IMR-90 (cell line): Measurements from ENCODE around the gene KBTBD4. TPM values are rescaled to one million over a fixed set of nuclear protein-coding genes. Genes with fewer than 3 reads are reported as not detected.

ENCODE experiments used
- ATAC-seq: fragments of 200-7000 bp; cut with Tn5 transposase; 2 replicates; pipeline ENCODE4 v1.9.1; 2020; ENCODE audit warnings: low read depth, mild to moderate bottlenecking, moderate library complexity
- BruUV-seq: library from RNA; stranded (reverse); fragments of 400-500 nt; replicated peaks from 2 replicates; lab custom pipeline; 2021; lab: Mats Ljungman, UMichigan
- CTCF ChIA-PET: fragments of 300-600 bp; formaldehyde crosslinking; extraction: SDS; loops from one replicate; lab custom pipeline; 2021; ENCODE audit warnings: antibody characterized with exemption; lab: Yijun Ruan, JAX
- POLR2A ChIA-PET: fragments of 300-600 bp; sonication (Branson Sonifier 250); formaldehyde crosslinking; loops from one replicate; lab custom pipeline; 2022; ENCODE audit warnings: antibody characterized with exemption; ENCODE audit not compliant: unreplicated experiment; lab: Charles Lee
- DNase-seq: peaks from one replicate; pipeline ENCODE4 v3.0.0; 2013
- H2AFZ ChIP-seq: replicated peaks from 2 replicates; pipeline ENCODE3; 2013; ENCODE audit warnings: low read length, mild to moderate bottlenecking; ENCODE audit not compliant: poor library complexity
- H2AK5ac ChIP-seq: 2 replicates; pipeline ENCODE4 v1.6.1; 2013; ENCODE audit warnings: low read depth, low read length, inconsistent platforms
- H2AK9ac ChIP-seq: replicated peaks from 2 replicates; pipeline ENCODE3; 2013; ENCODE audit warnings: mild to moderate bottlenecking, low read depth, low read length, moderate library complexity; ENCODE audit not compliant: poor library complexity
- H2BK120ac ChIP-seq: 2 replicates; pipeline ENCODE4 v1.6.1; 2013; ENCODE audit warnings: low read depth, low read length, inconsistent platforms
- H2BK15ac ChIP-seq: 3 replicates; pipeline ENCODE4 v1.6.1; 2013; ENCODE audit warnings: low read depth, low read length, inconsistent platforms
- H2BK20ac ChIP-seq: 2 replicates; pipeline ENCODE4 v1.6.1; 2013; ENCODE audit warnings: low read depth, mild to moderate bottlenecking, inconsistent platforms, low read length, moderate library complexity
- H2BK5ac ChIP-seq: 2 replicates; pipeline ENCODE4 v1.6.1; 2013; ENCODE audit warnings: mild to moderate bottlenecking, low read depth, low read length, inconsistent platforms; ENCODE audit not compliant: poor library complexity, severe bottlenecking
- H3K14ac ChIP-seq: replicated peaks from 2 replicates; pipeline ENCODE4 v1.6.1; 2013; ENCODE audit warnings: low read depth, low read length, inconsistent platforms
- H3K18ac ChIP-seq: 2 replicates; pipeline ENCODE4 v1.6.1; 2013; ENCODE audit warnings: low read depth, low read length, control low read depth
- H3K23ac ChIP-seq: 2 replicates; pipeline ENCODE4 v1.6.1; 2013; ENCODE audit warnings: low read depth, low read length, inconsistent platforms
- H3K27ac ChIP-seq: 2 replicates; pipeline ENCODE4 v1.5.1; 2013; ENCODE audit warnings: mild to moderate bottlenecking, control low read depth, low read length; ENCODE audit not compliant: insufficient read depth
- H3K27me3 ChIP-seq: 2 replicates; pipeline ENCODE4 v1.6.1; 2013; ENCODE audit warnings: low read length; ENCODE audit not compliant: control insufficient read depth, insufficient read depth
- H3K36me3 ChIP-seq: 2 replicates; pipeline ENCODE4 v1.6.1; 2013; ENCODE audit warnings: low read length, mixed read lengths; ENCODE audit not compliant: control insufficient read depth, insufficient read depth
- H3K4ac ChIP-seq: 2 replicates; pipeline ENCODE4 v1.6.1; 2013; ENCODE audit warnings: low read depth, low read length, inconsistent platforms
- H3K4me1 ChIP-seq: 2 replicates; pipeline ENCODE4 v1.6.1; 2013; ENCODE audit warnings: low read length, mixed read lengths; ENCODE audit not compliant: control insufficient read depth, insufficient read depth
- H3K4me2 ChIP-seq: 2 replicates; pipeline ENCODE4 v1.6.1; 2013; ENCODE audit warnings: low read depth, mild to moderate bottlenecking, control low read depth, low read length, moderate library complexity
- H3K4me3 ChIP-seq: 2 replicates; pipeline ENCODE4 v1.5.1; 2013; ENCODE audit warnings: low read depth, mild to moderate bottlenecking, control low read depth, low read length, moderate library complexity; ENCODE audit not compliant: insufficient read depth
- H3K56ac ChIP-seq: 2 replicates; pipeline ENCODE4 v1.6.1; 2013; ENCODE audit warnings: low read length, inconsistent platforms; ENCODE audit not compliant: insufficient read depth; ENCODE audit errors: extremely low read depth
- H3K79me1 ChIP-seq, 2 experiments: 2 replicates each; pipeline ENCODE4 v1.6.1; 2013; ENCODE audit warnings: low read length in 2 of 2, inconsistent platforms in 1 of 2, low read depth in 1 of 2
- H3K9ac ChIP-seq: 2 replicates; pipeline ENCODE4 v1.6.1; 2013; ENCODE audit warnings: low read depth, low read length, control low read depth
- H3K9me1 ChIP-seq: 2 replicates; pipeline ENCODE4 v1.6.1; 2013; ENCODE audit warnings: low read length, inconsistent platforms; ENCODE audit not compliant: insufficient read depth
- H3K9me3 ChIP-seq: 2 replicates; pipeline ENCODE4 v1.6.1; 2013; ENCODE audit warnings: low read length; ENCODE audit not compliant: control insufficient read depth, insufficient read depth
- H4K20me1 ChIP-seq: 2 replicates; pipeline ENCODE4 v1.6.1; 2013; ENCODE audit warnings: low read length, inconsistent platforms; ENCODE audit not compliant: insufficient read depth
- H4K5ac ChIP-seq: 2 replicates; pipeline ENCODE4 v1.6.1; 2013; ENCODE audit warnings: mild to moderate bottlenecking, low read depth, low read length, control low read depth
- H4K8ac ChIP-seq, 2 experiments: 2 replicates each; pipeline ENCODE4 v1.6.1; 2013; ENCODE audit warnings: low read depth in 2 of 2, low read length in 2 of 2, control low read depth in 1 of 2, inconsistent platforms in 1 of 2
- H4K91ac ChIP-seq: 2 replicates; pipeline ENCODE4 v1.6.1; 2013; ENCODE audit warnings: low read depth, low read length, inconsistent platforms; ENCODE audit not compliant: insufficient read depth
- BHLHE40 ChIP-seq: fragments of 150-350 bp; IDR thresholded peaks from 2 replicates; pipeline ENCODE4 v1.6.1; 2016; ENCODE audit warnings: mild to moderate bottlenecking, low read depth, low read length
- CEBPB ChIP-seq: IDR thresholded peaks from 2 replicates; pipeline ENCODE4 v1.6.1; 2012; ENCODE audit warnings: low read depth, low read length, improper control_type of control experiment
- CTCF ChIP-seq: conservative IDR thresholded peaks from 2 replicates; pipeline ENCODE4 v1.5.1; 2012; ENCODE audit warnings: mild to moderate bottlenecking, low read depth, low read length, improper control_type of control experiment
- FOS ChIP-seq: fragments of 150-350 bp; IDR thresholded peaks from 2 replicates; pipeline ENCODE4 v1.6.1; 2016; ENCODE audit warnings: low read depth, low read length
- MAFK ChIP-seq: IDR thresholded peaks from 2 replicates; pipeline ENCODE4 v1.6.1; 2012; ENCODE audit warnings: low read depth, low read length, improper control_type of control experiment
- MAZ ChIP-seq: IDR thresholded peaks from 2 replicates; pipeline ENCODE4 v1.6.1; 2012; ENCODE audit warnings: low read depth, mild to moderate bottlenecking, low read length, improper control_type of control experiment, moderate library complexity, borderline replicate concordance
- MXI1 ChIP-seq: IDR thresholded peaks from 2 replicates; pipeline ENCODE4 v1.6.1; 2012; ENCODE audit warnings: low read depth, mild to moderate bottlenecking, low read length, moderate library complexity, borderline replicate concordance
- NFE2L2 ChIP-seq: fragments of 150-350 bp; IDR thresholded peaks from 2 replicates; pipeline ENCODE4 v1.6.1; 2016; ENCODE audit warnings: low read depth, mild to moderate bottlenecking, low read length
- POLR2A ChIP-seq: IDR thresholded peaks from 2 replicates; pipeline ENCODE4 v1.6.1; 2012; ENCODE audit warnings: mild to moderate bottlenecking, low read depth, low read length
- RCOR1 ChIP-seq: IDR thresholded peaks from 2 replicates; pipeline ENCODE4 v1.6.1; 2012; ENCODE audit warnings: mild to moderate bottlenecking, low read length, improper control_type of control experiment; ENCODE audit not compliant: insufficient replicate concordance
- RFX5 ChIP-seq: IDR thresholded peaks from 2 replicates; pipeline ENCODE4 v1.8.0; 2012; ENCODE audit warnings: low read depth, mild to moderate bottlenecking, low read length, moderate library complexity
- SMC3 ChIP-seq: fragments of 150-350 bp; IDR thresholded peaks from 2 replicates; pipeline ENCODE4 v1.6.1; 2016; ENCODE audit warnings: low read depth, mild to moderate bottlenecking, antibody characterized with exemption, low read length, moderate library complexity
- USF2 ChIP-seq: fragments of 150-350 bp; IDR thresholded peaks from 2 replicates; pipeline ENCODE4 v1.6.1; 2017; ENCODE audit warnings: mild to moderate bottlenecking, antibody characterized with exemption, low read length, low read depth
- WGBS, 2 experiments: methylation state at CpG; one replicate each; pipeline versions ENCODE4 v1.1.5 to v1.1.7; 2013; ENCODE audit warnings: missing lambda C conversion rate in 2 of 2; ENCODE audit not compliant: insufficient read length in 1 of 2; ENCODE audit errors: extremely low coverage in 2 of 2; 5-methylcytosine and 5-hydroxymethylcytosine counted together
- dilution Hi-C: fragments of 300-500 bp; cut with HindIII; formaldehyde crosslinking; loops from one replicate; pipeline ENCODE4 v1.14.3; 2018; ENCODE audit warnings: low sequenced_read_pairs; ENCODE audit not compliant: unreplicated experiment
- in situ Hi-C: fragments of 300-500 bp; cut with MboI; formaldehyde crosslinking; loops from 3 replicates; pipeline ENCODE4 v1.14.3; 2019; ENCODE audit warnings: low sequenced_read_pairs, inconsistent platforms, mixed read lengths
- intact Hi-C: fragments of 100-400 bp; cut with micrococcal nuclease; formaldehyde crosslinking; loops from 2 replicates; pipeline ENCODE4 v1.10.0; 2022
- polyA plus RNA-seq, 3 experiments: library from polyadenylated mRNA; depleted of rRNA; stranded (reverse); fragments of >200 nt; gene quantifications; 2 replicates each; pipeline ENCODE4 v1.2.3, GENCODE V29; 2012; ENCODE audit warnings: low replicate concordance in 1 of 3
- total RNA-seq: library from RNA; depleted of rRNA; stranded (reverse); fragments of >200 nt; gene quantifications from 2 replicates; pipeline ENCODE4 v1.2.3, GENCODE V29; 2012

The KBTBD4 gene
- total and polyA plus RNA-seq, 2 of the 4 experiments (the other 2 are of a cell fraction), result 14.9 to 41.6 TPM

- in situ Hi-C loops, result no loop called here
- no peak overlapping the region for H3K4ac ChIP-seq
- H4K91ac ChIP-seq, result no peak overlapping the region
- dilution Hi-C loops, result no loop called here
- H2AK5ac ChIP-seq, result no peak overlapping the region; the same call in 1 of the 2 replicates
- ATAC-seq (no peak), DNase-seq (peak; percentile 31)
- H2BK5ac ChIP-seq, result no peak overlapping the region
- no peak overlapping the region for H3K27ac ChIP-seq
- ChIA-PET POLR2A (interaction anchor here (0.6 kb wide), 1 partner anchor 32 kb away, joined by 4 read pairs; no protein-coding TSS in a partner anchor), CTCF (interaction anchor here (1.4 kb wide), 1 partner anchor 10 kb away, joined by 6 read pairs; no protein-coding TSS in a partner anchor)
- no CpG with 5 or more reads among the region's 2 CpGs for WGBS, 2 experiments
- H2BK15ac ChIP-seq, result no peak overlapping the region
- peaks cover 3 to 77% of the 10 kb centered on the region in 2 experiments; a peak in 3 of 4 replicates for H3K79me1 ChIP-seq
- H2BK120ac ChIP-seq, result no peak overlapping the region
- 0 out of 2 replicates have a peak, but pooled peaks cover 6% of the 10 kb centered on the region for H3K9me1 ChIP-seq
- no peak overlapping the region for H3K18ac ChIP-seq
- no peak overlapping the region for H3K9ac ChIP-seq
- no peak overlapping the region for H2AFZ ChIP-seq
- H4K20me1 ChIP-seq, result peaks cover 97% of the 10 kb centered on the region
- no peak overlapping the region for H3K4me3 ChIP-seq
- no peaks in the 10 kb centered on the region for H3K27me3 ChIP-seq
- H3K36me3 ChIP-seq, result no peaks in the 10 kb centered on the region; the same call in none of the 2 replicates
- H3K14ac ChIP-seq, result no peak overlapping the region
- no peak overlapping the region for H4K5ac ChIP-seq
- no peaks in the 10 kb centered on the region for H3K9me3 ChIP-seq
- H3K23ac ChIP-seq, result no peak overlapping the region
- no peak overlapping the region for H4K8ac ChIP-seq
- TF ChIP-seq NFE2L2, result no peak
- no peak for TF ChIP-seq POLR2A
- TF ChIP-seq MAZ, result no peak
- TF ChIP-seq MAFK, result no peak
- no peak for TF ChIP-seq SMC3
- TF ChIP-seq CEBPB, result no peak
- TF ChIP-seq RFX5, result no peak
- no peak for TF ChIP-seq USF2
- TF ChIP-seq RCOR1, result no peak
- TF ChIP-seq FOS, result no peak
- no peak for TF ChIP-seq BHLHE40
- no peak for TF ChIP-seq MXI1
- TF ChIP-seq CTCF, result no peak
- intact Hi-C loops, result loop anchor here (10.0 kb wide), 1 partner anchor 48 kb away; no protein-coding TSS in a partner anchor
- H3K4me1 ChIP-seq, result peaks cover 9% of the 10 kb centered on the region
- BruUV-seq, result no TSS peak
- H3K56ac ChIP-seq, result no peak overlapping the region
- H3K4me2 ChIP-seq, result no peak overlapping the region
- H2AK9ac ChIP-seq, result no peak overlapping the region
- no peak overlapping the region for H2BK20ac ChIP-seq
Measured at GRCh38 chr11:47532597-47533213, 46.1 kb downstream of the KBTBD4 start.
